ENCODE data around the gene TRPM8.

The TRPM8 gene

GRCh38 chr2:233991196-233991595, 74.0 kb downstream of the TRPM8 start:
- H3K9me3 ChIP-seq (ENCODE audit: control extremely low read depth in 1 of 5, control insufficient read depth in 4 of 5, insufficient read depth in 2 of 5, low read depth in 1 of 5, low read length in 4 of 5) = peaks cover 0 to 5% (median 0%) of the 10 kb centered on the region in 5 experiments
- no peak overlapping the region for H3K4me3 ChIP-seq (ENCODE audit: control insufficient read depth in 1 of 7, extremely low read depth in 1 of 7, insufficient read depth in 4 of 7, low read depth in 2 of 7, low read length in 6 of 7)
- DNase-seq = no peak
- no peaks in the 10 kb centered on the region for H3K36me3 ChIP-seq (ENCODE audit: control insufficient read depth in 4 of 4, insufficient read depth in 4 of 4, low read length in 3 of 4)
- ChIA-PET CTCF (no interaction called here), POLR2A (no interaction called here)
- H3K4me1 ChIP-seq (ENCODE audit: control extremely low read depth in 1 of 4, control insufficient read depth in 4 of 4, insufficient read depth in 4 of 4, low read length in 3 of 4) = no peaks in the 10 kb centered on the region
- peaks cover 0 to 33% (median 6%) of the 10 kb centered on the region in 5 experiments for H3K27me3 ChIP-seq (replicated peaks in 2 of 5; ENCODE audit: control insufficient read depth in 4 of 5, insufficient read depth in 5 of 5, low read length in 4 of 5)
- 93% methylated on average over 5 of the region's 7 CpGs for WGBS (ENCODE audit: insufficient coverage)
- no peak overlapping the region for H3K27ac ChIP-seq (ENCODE audit: insufficient read depth in 1 of 2, low read depth in 1 of 2, low read length in 2 of 2, poor library complexity in 1 of 2, severe bottlenecking in 2 of 2)

DNA sequence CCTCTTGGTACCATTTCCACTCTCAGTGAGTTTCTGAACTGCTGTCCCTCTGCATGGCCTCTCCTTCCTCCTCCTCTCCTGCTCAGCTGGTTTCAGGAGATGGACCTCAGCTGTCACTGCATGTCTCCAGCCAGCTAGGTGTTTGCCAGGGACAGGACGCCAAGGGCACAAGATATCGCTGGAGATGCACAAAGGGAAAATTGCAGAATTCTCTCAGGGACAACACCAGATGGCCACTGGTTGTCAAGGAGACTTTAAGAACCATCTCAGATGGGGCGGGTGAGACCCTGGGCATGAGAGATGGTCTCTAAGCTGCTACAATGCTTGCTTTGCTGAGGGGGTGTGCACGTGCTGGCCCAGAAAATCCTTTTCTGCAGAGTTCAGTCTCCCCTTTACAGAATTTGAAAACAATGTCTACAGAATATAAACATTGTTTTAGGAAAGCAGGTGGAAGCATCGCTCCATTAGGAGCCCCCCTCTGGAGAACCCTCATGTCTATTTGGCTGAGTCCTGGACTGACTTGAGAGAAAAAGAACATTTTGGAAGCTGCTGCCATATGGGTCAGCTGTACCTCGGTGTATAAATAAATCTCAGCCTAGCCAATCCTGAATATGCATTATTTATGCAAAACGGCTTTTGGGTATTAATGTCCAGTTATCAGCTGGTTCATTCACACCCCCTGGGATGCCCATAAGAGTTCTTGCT, 75.5 kb downstream of the TRPM8 start:
- Histone ChIP-seq H3K4me3 (ENCODE audit: control insufficient read depth in 1 of 7, extremely low read depth in 1 of 7, insufficient read depth in 4 of 7, low read depth in 2 of 7, low read length in 6 of 7) (no peak overlapping the region), H3K36me3 (ENCODE audit: control insufficient read depth in 4 of 4, insufficient read depth in 4 of 4, low read length in 3 of 4) (no peaks in the 10 kb centered on the region), H3K27me3 (replicated peaks in 2 of 5; ENCODE audit: control insufficient read depth in 4 of 5, insufficient read depth in 5 of 5, low read length in 4 of 5) (peaks cover 0 to 31% (median 6%) of the 10 kb centered on the region in 5 experiments), H3K4me1 (ENCODE audit: control extremely low read depth in 1 of 4, control insufficient read depth in 4 of 4, insufficient read depth in 4 of 4, low read length in 3 of 4) (no peaks in the 10 kb centered on the region), H3K27ac (ENCODE audit: insufficient read depth in 1 of 2, low read depth in 1 of 2, low read length in 2 of 2, poor library complexity in 1 of 2, severe bottlenecking in 2 of 2) (no peak overlapping the region), H3K9me3 (ENCODE audit: control extremely low read depth in 1 of 5, control insufficient read depth in 4 of 5, insufficient read depth in 2 of 5, low read depth in 1 of 5, low read length in 4 of 5) (peaks cover 0 to 5% (median 0%) of the 10 kb centered on the region in 5 experiments)
- no peak for DNase-seq
- CTCF ChIA-PET = no interaction called here
- WGBS (ENCODE audit: insufficient coverage) = 96% methylated on average over 4 of the region's 7 CpGs
- POLR2A ChIA-PET = no interaction called here

DNA sequence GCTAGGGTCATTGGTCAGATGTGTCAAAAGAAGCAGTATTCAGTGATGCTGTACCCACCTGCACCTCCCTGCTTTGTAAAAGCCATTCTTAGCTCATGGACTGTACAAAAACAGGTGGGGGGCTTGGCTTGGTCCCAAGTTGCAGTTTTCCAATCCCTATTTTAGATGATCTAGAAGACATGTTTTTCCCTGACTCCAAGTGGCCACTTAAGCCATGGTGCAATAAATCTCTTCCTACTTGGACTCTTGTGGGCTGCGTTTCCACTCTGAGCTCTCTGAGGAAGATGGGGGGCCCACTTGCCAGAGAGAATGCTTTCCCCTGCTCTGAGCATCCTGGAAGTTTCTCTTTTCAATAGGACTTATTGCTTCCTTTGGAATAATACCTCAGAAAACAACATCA, 76.3 kb downstream of the TRPM8 start:
- WGBS (ENCODE audit: insufficient coverage) = 78% methylated on average over 1 of the region's 1 CpG
- DNase-seq = no peak
- ChIA-PET CTCF (no interaction called here), POLR2A (interaction anchor here (0.6 kb wide), 1 partner anchor 556 kb away, joined by 3 read pairs; no protein-coding TSS in a partner anchor)
- Histone ChIP-seq H3K4me3 (ENCODE audit: control insufficient read depth in 1 of 7, extremely low read depth in 1 of 7, insufficient read depth in 4 of 7, low read depth in 2 of 7, low read length in 6 of 7) (no peak overlapping the region), H3K9me3 (ENCODE audit: control extremely low read depth in 1 of 5, control insufficient read depth in 4 of 5, insufficient read depth in 2 of 5, low read depth in 1 of 5, low read length in 4 of 5) (peaks cover 0 to 5% (median 0%) of the 10 kb centered on the region in 5 experiments), H3K36me3 (ENCODE audit: control insufficient read depth in 4 of 4, insufficient read depth in 4 of 4, low read length in 3 of 4) (no peaks in the 10 kb centered on the region), H3K27me3 (replicated peaks in 2 of 5; ENCODE audit: control insufficient read depth in 4 of 5, insufficient read depth in 5 of 5, low read length in 4 of 5) (peaks cover 0 to 26% (median 6%) of the 10 kb centered on the region in 5 experiments), H3K4me1 (ENCODE audit: control extremely low read depth in 1 of 4, control insufficient read depth in 4 of 4, insufficient read depth in 4 of 4, low read length in 3 of 4) (no peaks in the 10 kb centered on the region), H3K27ac (ENCODE audit: insufficient read depth in 1 of 2, low read depth in 1 of 2, low read length in 2 of 2, poor library complexity in 1 of 2, severe bottlenecking in 2 of 2) (no peak overlapping the region)

DNA sequence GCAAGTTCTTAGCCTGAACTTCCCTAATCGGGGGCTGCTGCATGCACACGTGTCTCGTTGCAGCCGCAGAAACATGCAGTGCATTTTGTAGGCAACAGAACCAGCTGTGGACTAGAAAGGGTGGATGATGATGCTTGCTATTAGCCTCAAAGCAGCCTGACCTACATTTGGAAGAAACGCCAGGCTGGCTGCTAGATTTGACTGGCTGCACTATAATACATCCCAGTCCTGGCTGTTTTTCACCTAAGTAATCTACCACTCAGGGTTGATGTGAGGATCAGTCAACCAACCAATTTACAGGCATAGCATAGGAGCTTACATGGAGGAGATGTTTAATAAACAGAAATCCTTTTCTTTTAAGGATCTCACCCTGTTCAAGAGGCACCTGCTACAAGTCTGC, 77.0 kb downstream of the TRPM8 start:
- Histone ChIP-seq H3K27me3 (replicated peaks in 2 of 5; ENCODE audit: control insufficient read depth in 4 of 5, insufficient read depth in 5 of 5, low read length in 4 of 5) (peaks cover 0 to 25% (median 6%) of the 10 kb centered on the region in 5 experiments), H3K9me3 (ENCODE audit: control extremely low read depth in 1 of 5, control insufficient read depth in 4 of 5, insufficient read depth in 2 of 5, low read depth in 1 of 5, low read length in 4 of 5) (peaks cover 0 to 5% (median 0%) of the 10 kb centered on the region in 5 experiments), H3K27ac (ENCODE audit: insufficient read depth in 1 of 2, low read depth in 1 of 2, low read length in 2 of 2, poor library complexity in 1 of 2, severe bottlenecking in 2 of 2) (no peak overlapping the region), H3K4me3 (ENCODE audit: control insufficient read depth in 1 of 7, extremely low read depth in 1 of 7, insufficient read depth in 4 of 7, low read depth in 2 of 7, low read length in 6 of 7) (no peak overlapping the region), H3K36me3 (ENCODE audit: control insufficient read depth in 4 of 4, insufficient read depth in 4 of 4, low read length in 3 of 4) (no peaks in the 10 kb centered on the region), H3K4me1 (ENCODE audit: control extremely low read depth in 1 of 4, control insufficient read depth in 4 of 4, insufficient read depth in 4 of 4, low read length in 3 of 4) (no peaks in the 10 kb centered on the region)
- DNase-seq = no peak
- 100% methylated on average over 1 of the region's 5 CpGs for WGBS (ENCODE audit: insufficient coverage)
- ChIA-PET POLR2A (no interaction called here), CTCF (interaction anchor here (0.7 kb wide), 1 partner anchor 27 kb away, joined by 3 read pairs; no protein-coding TSS in a partner anchor)

DNA sequence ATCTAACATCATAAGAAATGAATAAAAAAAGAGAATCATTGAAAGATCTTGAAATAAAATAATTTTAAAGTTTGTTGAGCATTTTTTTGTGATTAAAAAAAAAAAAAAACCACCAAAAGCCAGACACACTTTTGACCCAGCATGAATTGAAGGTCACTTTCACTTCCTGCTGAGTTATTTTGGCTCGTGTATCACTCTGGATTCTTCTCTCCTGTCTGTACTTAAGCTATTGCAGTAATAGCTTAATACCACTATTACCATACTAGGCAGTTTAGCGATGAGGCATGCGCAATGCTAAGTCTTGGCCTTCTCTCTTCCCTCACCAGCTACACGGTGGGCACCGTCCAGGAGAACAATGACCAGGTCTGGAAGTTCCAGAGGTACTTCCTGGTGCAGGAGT, 78.8 kb downstream of the TRPM8 start:
- Histone ChIP-seq H3K9me3 (ENCODE audit: control extremely low read depth in 1 of 5, control insufficient read depth in 4 of 5, insufficient read depth in 2 of 5, low read depth in 1 of 5, low read length in 4 of 5) (peaks cover 0 to 5% (median 0%) of the 10 kb centered on the region in 5 experiments), H3K27me3 (replicated peaks in 2 of 5; ENCODE audit: control insufficient read depth in 4 of 5, insufficient read depth in 5 of 5, low read length in 4 of 5) (peaks cover 2 to 15% (median 6%) of the 10 kb centered on the region in 5 experiments), H3K27ac (ENCODE audit: insufficient read depth in 1 of 2, low read depth in 1 of 2, low read length in 2 of 2, poor library complexity in 1 of 2, severe bottlenecking in 2 of 2) (no peak overlapping the region), H3K4me3 (ENCODE audit: control insufficient read depth in 1 of 7, extremely low read depth in 1 of 7, insufficient read depth in 4 of 7, low read depth in 2 of 7, low read length in 6 of 7) (no peak overlapping the region), H3K36me3 (ENCODE audit: control insufficient read depth in 4 of 4, insufficient read depth in 4 of 4, low read length in 3 of 4) (no peaks in the 10 kb centered on the region), H3K4me1 (ENCODE audit: control extremely low read depth in 1 of 4, control insufficient read depth in 4 of 4, insufficient read depth in 4 of 4, low read length in 3 of 4) (no peaks in the 10 kb centered on the region)
- ChIA-PET CTCF (no interaction called here), POLR2A (no interaction called here)
- 85% methylated on average over 5 of the region's 5 CpGs for WGBS (ENCODE audit: insufficient coverage)
- no peak for DNase-seq

DNA sequence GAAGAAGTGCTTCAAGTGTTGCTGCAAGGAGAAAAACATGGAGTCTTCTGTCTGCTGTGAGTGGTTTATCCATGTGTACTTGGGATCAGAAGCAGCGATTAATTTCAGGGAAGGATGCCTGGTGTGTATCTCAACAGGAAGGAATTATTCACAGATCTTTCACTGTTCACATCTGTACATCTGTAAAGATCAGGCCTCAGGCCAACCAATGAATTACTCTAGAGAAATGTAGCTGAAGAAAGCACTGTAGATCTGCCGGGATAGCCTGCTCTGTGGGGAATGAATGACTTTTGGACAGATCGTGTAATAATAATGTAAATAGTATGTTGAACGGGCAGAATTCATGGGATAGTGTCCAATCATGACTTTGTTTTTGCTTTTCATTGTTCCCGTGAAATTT, 79.3 kb downstream of the TRPM8 start:
- Histone ChIP-seq H3K9me3 (ENCODE audit: control extremely low read depth in 1 of 5, control insufficient read depth in 4 of 5, insufficient read depth in 2 of 5, low read depth in 1 of 5, low read length in 4 of 5) (peaks cover 0 to 5% (median 0%) of the 10 kb centered on the region in 5 experiments), H3K36me3 (ENCODE audit: control insufficient read depth in 4 of 4, insufficient read depth in 4 of 4, low read length in 3 of 4) (no peaks in the 10 kb centered on the region), H3K27ac (ENCODE audit: insufficient read depth in 1 of 2, low read depth in 1 of 2, low read length in 2 of 2, poor library complexity in 1 of 2, severe bottlenecking in 2 of 2) (no peak overlapping the region), H3K4me1 (ENCODE audit: control extremely low read depth in 1 of 4, control insufficient read depth in 4 of 4, insufficient read depth in 4 of 4, low read length in 3 of 4) (no peaks in the 10 kb centered on the region), H3K27me3 (replicated peaks in 2 of 5; ENCODE audit: control insufficient read depth in 4 of 5, insufficient read depth in 5 of 5, low read length in 4 of 5) (peaks cover 2 to 11% (median 6%) of the 10 kb centered on the region in 5 experiments), H3K4me3 (ENCODE audit: control insufficient read depth in 1 of 7, extremely low read depth in 1 of 7, insufficient read depth in 4 of 7, low read depth in 2 of 7, low read length in 6 of 7) (no peak overlapping the region)
- 94% methylated on average over 3 of the region's 5 CpGs for WGBS (ENCODE audit: insufficient coverage)
- CTCF ChIA-PET = no interaction called here
- POLR2A ChIA-PET = no interaction called here
- no peak for DNase-seq

- WGBS (ENCODE audit: insufficient coverage) = no CpG with 5 or more reads among the region's 1 CpG
- DNase-seq = no peak
- no peaks in the 10 kb centered on the region for H3K4me1 ChIP-seq (ENCODE audit: control extremely low read depth in 1 of 4, control insufficient read depth in 4 of 4, insufficient read depth in 4 of 4, low read length in 3 of 4)
These were observed 80.5 kb downstream of the TRPM8 start for GRCh38 chr2:233997707-233998106.

More at GRCh38 chr2:233997707-233998106, 80.5 kb downstream of the TRPM8 start:
- ChIA-PET CTCF (no interaction called here), POLR2A (no interaction called here)
- Histone ChIP-seq H3K4me3 (ENCODE audit: control insufficient read depth in 1 of 7, extremely low read depth in 1 of 7, insufficient read depth in 4 of 7, low read depth in 2 of 7, low read length in 6 of 7) (no peak overlapping the region), H3K27ac (ENCODE audit: insufficient read depth in 1 of 2, low read depth in 1 of 2, low read length in 2 of 2, poor library complexity in 1 of 2, severe bottlenecking in 2 of 2) (no peak overlapping the region), H3K27me3 (replicated peaks in 2 of 5; ENCODE audit: control insufficient read depth in 4 of 5, insufficient read depth in 5 of 5, low read length in 4 of 5) (peaks cover 2 to 13% (median 6%) of the 10 kb centered on the region in 5 experiments), H3K36me3 (ENCODE audit: control insufficient read depth in 4 of 4, insufficient read depth in 4 of 4, low read length in 3 of 4) (no peaks in the 10 kb centered on the region), H3K9me3 (ENCODE audit: control extremely low read depth in 1 of 5, control insufficient read depth in 4 of 5, insufficient read depth in 2 of 5, low read depth in 1 of 5, low read length in 4 of 5) (peaks cover 0 to 1% (median 0%) of the 10 kb centered on the region in 5 experiments)

Measured in common myeloid progenitor, CD34-positive (primary cell).